Testis (tissue), 3 donors: ENCODE measurements around the gene DRC3. TPM values are rescaled to one million over a fixed set of nuclear protein-coding genes. Genes with fewer than 3 reads are reported as not detected.

ENCODE experiments used
- DNase-seq: peaks from one replicate; pipeline ENCODE4 v3.0.0-alpha.2; 2019
- H3K27ac ChIP-seq, 2 donors: fragments of 200-600 bp; sonication (generic); one replicate each; pipeline ENCODE4 v1.5.1; 2019
- H3K27me3 ChIP-seq: fragments of 200-600 bp; sonication (generic); one replicate; pipeline ENCODE4 v1.5.1; 2019
- H3K36me3 ChIP-seq: fragments of 200-600 bp; sonication (generic); one replicate; pipeline ENCODE4 v1.5.1; 2017; ENCODE audit warnings: low read depth; ENCODE audit errors: missing control alignments
- H3K4me1 ChIP-seq: fragments of 200-600 bp; sonication (generic); one replicate; pipeline ENCODE4 v1.5.1; 2019
- H3K4me3 ChIP-seq, 2 donors: fragments of 200-600 bp; sonication (generic); one replicate each; pipeline ENCODE4 v1.5.1; 2017 to 2019
- H3K9me3 ChIP-seq: fragments of 200-600 bp; sonication (generic); one replicate; pipeline ENCODE4 v1.5.1; 2017
- POLR2A ChIP-seq: fragments of 450-650 bp; IDR thresholded peaks from one replicate; pipeline ENCODE4 v1.6.1; 2017; ENCODE audit warnings: antibody characterized with exemption, mild to moderate bottlenecking, moderate library complexity
- WGBS, 2 donors: methylation state at CpG; one replicate each; pipeline ENCODE4 v1.1.5; 2018; 5-methylcytosine and 5-hydroxymethylcytosine counted together
- intact Hi-C: fragments of 100-400 bp; cut with DNase I; formaldehyde crosslinking; loops from one replicate; pipeline ENCODE4 v1.15.1; 2023; ENCODE audit warnings: low total_unique reads
- polyA plus RNA-seq: library from polyadenylated mRNA; stranded (reverse); fragments of 350-450 nt; fragmentation: Illumina TruSeq; extraction: RNeasy Lipid Tissue Mini Kit (QIAGEN cat#74804); gene quantifications from one replicate; pipeline ENCODE4 v1.2.3, GENCODE V29; 2014; ENCODE audit warnings: low read depth, low replicate concordance; ENCODE audit not compliant: insufficient read depth
- total RNA-seq, 2 donors: library from RNA; depleted of rRNA; stranded (reverse); fragments of >200 nt; gene quantifications; one replicate each; pipeline ENCODE4 v1.2.3, GENCODE V29; 2016
- TF ChIP-seq, protein P1 (sequence below), 3 experiments: fragments of 450-650 bp in 2 of 3; fragments of 200-600 bp in 1 of 3; sonication (generic) in 1 of 3; IDR thresholded peaks; one replicate each; pipeline ENCODE4 v1.5.1; 2016 to 2019; ENCODE audit warnings: antibody characterized with exemption in 3 of 3, mild to moderate bottlenecking in 2 of 3, moderate library complexity in 1 of 3

The DRC3 gene
- total and polyA plus RNA-seq, 3 donors from 2014 or later = 21.6 to 57.4 (median 22.1) TPM

DNA sequence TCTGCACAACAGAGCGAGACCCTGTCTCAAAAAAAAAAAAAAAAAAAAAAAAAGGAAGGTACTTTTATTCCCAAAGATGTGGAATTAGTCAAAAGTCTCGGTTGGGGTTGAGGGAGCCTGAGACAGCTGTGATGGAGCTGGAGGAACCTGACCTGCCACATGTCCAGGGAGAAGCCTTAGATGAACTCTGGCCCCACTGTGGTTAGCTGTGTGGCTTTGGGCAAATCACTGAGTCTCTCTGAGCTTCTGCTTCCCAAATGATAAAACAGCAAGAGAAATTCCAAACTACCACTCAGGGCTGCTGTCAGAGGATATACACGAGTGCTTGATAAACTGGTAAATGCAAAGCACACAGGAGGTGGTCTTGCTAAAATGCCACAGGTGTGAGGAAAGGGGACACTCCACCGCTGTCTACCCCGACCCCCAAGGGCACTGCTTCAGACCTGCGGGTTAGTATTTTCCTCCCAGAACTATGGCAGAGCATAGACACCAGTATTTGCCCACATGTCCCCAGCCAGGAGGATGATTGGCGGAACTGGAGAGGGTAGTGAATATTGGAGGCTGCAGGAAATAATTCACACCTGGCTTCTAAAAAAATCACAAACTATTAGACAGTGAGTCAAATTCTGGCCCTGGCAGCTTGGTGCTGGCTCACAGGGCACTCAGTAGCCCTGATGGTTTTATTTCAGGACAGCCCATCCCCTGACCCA is 14.7 kb downstream of the DRC3 start:
- intact Hi-C loops = no loop called here

DNA sequence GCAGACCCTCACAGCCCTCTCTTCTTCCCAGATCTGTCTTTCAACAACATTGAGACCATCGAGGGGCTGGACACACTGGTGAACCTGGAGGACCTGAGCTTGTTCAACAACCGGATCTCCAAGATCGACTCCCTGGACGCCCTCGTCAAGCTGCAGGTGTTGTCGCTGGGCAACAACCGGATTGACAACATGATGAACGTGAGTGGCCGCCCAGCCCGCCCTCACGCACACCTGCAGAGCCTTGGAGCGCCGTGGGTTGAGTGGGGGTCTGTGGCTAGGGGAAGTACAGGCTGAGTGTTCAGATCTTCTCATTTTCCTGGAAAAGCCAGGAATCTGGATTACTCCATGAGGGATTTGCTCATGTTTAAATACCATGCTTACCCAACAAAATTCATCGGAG is 15.2 kb downstream of the DRC3 start:
- Histone ChIP-seq H3K4me1 (no peaks in the 10 kb centered on the region), H3K4me3 (no peak overlapping the region), H3K27ac (no peak overlapping the region), H3K27me3 (no peaks in the 10 kb centered on the region), H3K9me3 (no peaks in the 10 kb centered on the region), H3K36me3 (no peaks in the 10 kb centered on the region)
- DNase-seq = no peak
- intact Hi-C loops = no loop called here
- TF ChIP-seq POLR2A = no peak
- TF ChIP-seq, protein P1, sequence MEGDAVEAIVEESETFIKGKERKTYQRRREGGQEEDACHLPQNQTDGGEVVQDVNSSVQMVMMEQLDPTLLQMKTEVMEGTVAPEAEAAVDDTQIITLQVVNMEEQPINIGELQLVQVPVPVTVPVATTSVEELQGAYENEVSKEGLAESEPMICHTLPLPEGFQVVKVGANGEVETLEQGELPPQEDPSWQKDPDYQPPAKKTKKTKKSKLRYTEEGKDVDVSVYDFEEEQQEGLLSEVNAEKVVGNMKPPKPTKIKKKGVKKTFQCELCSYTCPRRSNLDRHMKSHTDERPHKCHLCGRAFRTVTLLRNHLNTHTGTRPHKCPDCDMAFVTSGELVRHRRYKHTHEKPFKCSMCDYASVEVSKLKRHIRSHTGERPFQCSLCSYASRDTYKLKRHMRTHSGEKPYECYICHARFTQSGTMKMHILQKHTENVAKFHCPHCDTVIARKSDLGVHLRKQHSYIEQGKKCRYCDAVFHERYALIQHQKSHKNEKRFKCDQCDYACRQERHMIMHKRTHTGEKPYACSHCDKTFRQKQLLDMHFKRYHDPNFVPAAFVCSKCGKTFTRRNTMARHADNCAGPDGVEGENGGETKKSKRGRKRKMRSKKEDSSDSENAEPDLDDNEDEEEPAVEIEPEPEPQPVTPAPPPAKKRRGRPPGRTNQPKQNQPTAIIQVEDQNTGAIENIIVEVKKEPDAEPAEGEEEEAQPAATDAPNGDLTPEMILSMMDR (IDR thresholded peaks at IDR 0.05) = no peak
- 80 to 83% methylated on average over 4 to 14 of the region's 14 CpGs for WGBS, 2 donors

More for the DNA sequence above, 14.7 kb downstream of the DRC3 start:
- Histone ChIP-seq H3K9me3 (no peaks in the 10 kb centered on the region), H3K36me3 (no peaks in the 10 kb centered on the region), H3K27me3 (no peaks in the 10 kb centered on the region), H3K4me3 (no peak overlapping the region), H3K27ac (no peak overlapping the region), H3K4me1 (no peaks in the 10 kb centered on the region)
- TF ChIP-seq POLR2A = no peak
- TF ChIP-seq, protein P1 (IDR thresholded peaks at IDR 0.05) = no peak
- no peak for DNase-seq
- 90 to 93% methylated on average over 7 of the region's 7 CpGs for WGBS, 2 donors

DNA sequence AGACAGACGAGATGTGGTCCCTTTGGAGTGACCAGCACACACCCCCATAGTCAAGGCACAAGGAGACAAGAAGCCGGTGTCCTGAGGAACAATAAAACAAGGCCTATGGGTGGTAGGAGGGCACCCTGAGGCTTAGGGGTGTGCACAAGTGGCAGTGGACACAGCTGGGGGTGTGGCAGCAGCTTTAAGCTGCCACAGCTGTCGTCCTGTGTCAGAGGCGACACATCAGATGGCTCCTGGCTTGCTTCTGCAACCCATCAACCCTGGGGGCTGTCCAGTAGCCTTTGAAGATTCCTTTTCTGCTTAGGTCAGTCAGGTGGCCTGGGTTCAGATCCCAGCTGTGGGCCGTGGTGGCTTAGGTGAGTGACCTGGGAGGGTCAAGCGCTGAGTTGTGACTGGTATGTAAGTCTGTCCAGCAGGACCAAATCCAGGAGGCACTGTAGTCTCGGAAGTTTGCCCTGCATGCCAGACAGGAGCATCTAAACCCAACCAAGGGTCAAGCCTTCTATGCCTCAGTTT is 15.8 kb downstream of the DRC3 start:
- H3K27me3 ChIP-seq = no peaks in the 10 kb centered on the region
- no peak for DNase-seq
- H3K9me3 ChIP-seq = no peaks in the 10 kb centered on the region
- no peaks in the 10 kb centered on the region for H3K4me1 ChIP-seq
- H3K36me3 ChIP-seq = no peaks in the 10 kb centered on the region
- intact Hi-C loops = no loop called here
- H3K27ac ChIP-seq = no peak overlapping the region
- no peak overlapping the region for H3K4me3 ChIP-seq
- TF ChIP-seq POLR2A = no peak
- TF ChIP-seq, protein P1 (IDR thresholded peaks at IDR 0.05) = no peak
- WGBS, 2 donors = 89 to 94% methylated on average over 5 to 7 of the region's 7 CpGs

DNA sequence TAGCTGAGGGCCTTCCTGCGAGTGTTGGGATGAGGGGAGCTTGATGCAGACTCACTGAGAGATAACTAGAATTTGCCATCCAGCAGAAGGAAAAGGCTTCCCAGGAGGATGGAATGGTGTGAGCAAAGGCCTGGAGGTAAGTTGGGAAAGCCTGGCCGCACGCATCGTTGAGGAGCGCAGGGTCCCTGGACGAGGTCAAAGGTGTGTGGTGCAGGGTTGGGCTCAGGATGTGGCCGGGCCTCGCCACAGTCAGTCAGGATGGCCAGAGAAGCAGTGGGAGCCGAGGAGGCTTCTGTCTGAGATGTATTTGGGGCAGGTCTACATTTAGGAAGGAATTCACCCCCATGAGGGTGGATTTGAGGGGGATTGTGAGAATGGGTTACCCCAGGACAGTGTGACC is 16.4 kb downstream of the DRC3 start:
- WGBS, 2 donors = 88 to 91% methylated on average over 9 of the region's 9 CpGs

More for the DNA sequence above, 16.4 kb downstream of the DRC3 start:
- Histone ChIP-seq H3K4me1 (no peaks in the 10 kb centered on the region), H3K36me3 (no peaks in the 10 kb centered on the region), H3K27ac (no peak overlapping the region), H3K4me3 (no peak overlapping the region), H3K27me3 (no peaks in the 10 kb centered on the region), H3K9me3 (no peaks in the 10 kb centered on the region)
- no peak for DNase-seq
- intact Hi-C loops = no loop called here
- TF ChIP-seq POLR2A = no peak
- TF ChIP-seq, protein P1 (IDR thresholded peaks at IDR 0.05) = no peak
